Hair follicular keratinocyte (primary cell): Measurements from ENCODE around the gene CRYGN. TPM values are rescaled to one million over a fixed set of nuclear protein-coding genes. Genes with fewer than 3 reads are reported as not detected.

Experiments used
- total RNA-seq: library from RNA; depleted of rRNA; stranded (reverse); fragments of >200 nt; gene quantifications from 2 replicates; pipeline ENCODE4 v1.2.3, GENCODE V29; 2015

CRYGN gene, protein sequence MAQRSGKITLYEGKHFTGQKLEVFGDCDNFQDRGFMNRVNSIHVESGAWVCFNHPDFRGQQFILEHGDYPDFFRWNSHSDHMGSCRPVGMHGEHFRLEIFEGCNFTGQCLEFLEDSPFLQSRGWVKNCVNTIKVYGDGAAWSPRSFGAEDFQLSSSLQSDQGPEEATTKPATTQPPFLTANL
- not detected in 2 replicates for total RNA-seq

DNA sequence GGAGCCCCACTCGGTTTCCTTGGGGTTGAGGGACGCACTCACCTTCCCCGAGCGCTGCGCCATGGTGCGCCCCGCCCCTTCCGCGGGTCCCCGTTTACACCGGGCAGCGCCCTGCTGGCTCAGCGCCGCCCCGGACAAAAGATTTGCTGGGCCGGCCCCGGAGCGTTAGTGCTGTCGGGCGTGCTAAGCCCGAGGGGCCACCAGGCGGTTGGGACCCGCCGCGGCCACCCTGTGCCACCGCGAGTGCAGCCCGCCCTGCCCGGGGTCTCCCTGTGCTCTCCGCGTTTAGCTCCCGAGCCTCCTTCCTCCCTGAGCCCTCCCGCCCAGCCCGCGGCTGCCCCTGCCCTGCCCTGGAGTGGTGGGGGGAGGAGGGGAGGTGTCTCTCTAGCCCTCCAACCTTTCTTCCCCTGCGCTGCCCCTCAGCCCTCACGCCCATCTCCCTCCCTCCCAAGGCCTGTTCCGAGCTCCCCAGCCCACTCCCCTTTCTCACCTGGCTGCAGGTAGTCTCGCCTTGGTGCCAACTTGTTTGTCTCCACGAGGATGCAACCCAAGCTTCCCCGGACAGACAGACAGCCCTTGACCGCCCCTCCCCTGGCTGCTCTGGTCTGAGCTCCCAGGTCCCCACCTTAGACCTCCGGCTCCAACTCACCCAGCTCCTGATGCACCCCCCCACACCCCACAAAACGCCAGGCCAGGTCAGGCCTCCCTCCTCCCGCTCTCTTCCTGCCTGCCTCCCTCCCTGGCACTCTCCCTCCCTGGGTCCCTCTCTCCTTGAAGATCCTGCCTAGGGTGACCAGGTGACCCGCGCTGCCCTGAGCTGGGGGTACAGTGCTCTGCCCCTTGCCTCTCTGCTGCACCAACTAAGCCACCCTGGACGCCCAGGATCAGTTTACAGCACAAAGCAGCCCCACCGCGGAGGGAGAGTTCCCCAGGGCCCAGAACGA, at the start of gene CRYGN:
Gene CRYGN (minus strand): TSS at position 287 of the 944 bp plus-strand sequence. CDS start 224 bp downstream, at position 63.

DNA sequence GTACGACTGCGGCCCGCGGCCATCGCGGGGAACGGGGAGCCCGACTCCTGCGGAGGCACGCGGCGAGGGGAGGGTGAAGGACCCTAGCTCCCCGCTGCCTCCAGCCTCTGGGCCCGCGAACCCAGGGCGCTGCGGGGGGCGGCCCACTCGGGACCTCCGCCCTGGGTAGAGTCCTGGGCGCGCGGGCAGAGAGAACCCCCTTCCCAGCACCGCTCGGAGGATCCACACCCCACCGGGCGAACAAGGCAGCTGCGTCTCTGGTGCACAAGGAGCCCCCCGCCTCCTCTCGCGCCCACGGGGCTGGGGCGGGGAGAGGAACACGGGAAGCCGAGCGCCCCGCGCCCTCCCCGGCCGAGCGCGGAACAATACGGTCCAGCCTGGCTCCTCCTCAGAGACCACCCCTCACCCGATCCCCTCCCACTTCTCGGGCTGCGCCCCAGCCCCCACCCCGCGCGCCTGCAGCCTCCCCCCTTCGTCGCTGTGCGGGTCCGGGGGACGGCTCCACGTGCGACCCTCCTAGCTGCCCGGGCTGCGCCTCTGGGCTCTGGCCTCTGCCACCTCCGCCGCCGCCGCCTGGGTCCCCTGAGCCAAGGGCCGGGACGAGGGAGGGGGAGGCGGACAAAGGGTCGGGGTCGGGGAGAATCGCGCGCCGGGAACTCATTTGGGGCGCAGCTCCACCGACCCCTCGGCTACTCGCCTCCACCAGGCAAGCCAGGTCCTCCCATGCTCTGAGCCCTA, 30.1 kb downstream of the CRYGN start, which contains the start of gene WDR86:
Gene WDR86 (minus strand): TSS at position 372 of the 738 bp plus-strand sequence. CDS start 449 bp downstream, outside the sequence.

Other genes starting within 250 kb of the CRYGN start
- gene H2BK1, start 229.7 kb downstream of the CRYGN start, total RNA-seq, result not detected in 2 replicates
- 44.9 and 69.0 TPM in 2 replicates for gene ABCF2, start 212.9 kb downstream of the CRYGN start, total RNA-seq
- gene CHPF2, start 207.7 kb downstream of the CRYGN start, total RNA-seq, result 34.4 and 41.7 TPM in 2 replicates
- 7.8 and 8.8 TPM in 2 replicates for gene SMARCD3, start 191.4 kb downstream of the CRYGN start, total RNA-seq
- 26.8 and 26.9 TPM in 2 replicates for gene NUB1, start 98.3 kb downstream of the CRYGN start, total RNA-seq
- gene WDR86, start 30.1 kb downstream of the CRYGN start, total RNA-seq, result 0.08 TPM in 2 replicates
- 71.8 and 90.1 TPM in 2 replicates for gene RHEB, start 79.8 kb upstream of the CRYGN start, total RNA-seq